Measurements from ENCODE around the gene H2AZ2.
"Not testable (repeated sequence)": the region's sequence is repeated elsewhere in the genome, so short reads cannot be mapped to it uniquely, and the experiment has no call there.

H2AZ2 gene

DNA sequence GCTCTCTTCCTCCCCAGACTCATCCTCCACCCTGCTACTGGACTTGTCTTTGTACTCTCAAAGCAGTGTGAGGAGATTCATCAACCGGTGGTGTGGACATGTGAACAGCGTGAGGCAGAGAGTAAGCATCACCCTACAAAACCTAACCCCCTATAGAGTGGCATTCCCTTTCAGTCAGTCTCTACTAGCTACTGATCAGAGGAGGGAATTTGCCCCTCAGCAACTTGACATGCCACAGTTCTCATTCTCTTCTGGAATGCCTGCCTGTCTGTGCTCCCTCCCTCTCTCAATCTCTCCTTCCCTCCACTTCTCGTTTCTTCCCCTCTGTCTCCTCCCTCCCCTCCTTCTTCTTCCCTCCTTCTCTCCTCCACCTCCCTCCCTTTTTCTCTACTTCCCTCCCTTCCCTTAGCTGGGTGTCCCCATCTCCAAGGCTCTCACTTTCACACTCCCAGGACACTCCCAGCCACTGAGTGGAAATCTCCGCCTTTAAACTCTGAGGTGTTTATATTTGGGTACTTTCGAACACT, 24.6 kb downstream of the H2AZ2 start:
- no peak for DNase-seq (ENCODE audit: low read depth in 1 of 2, low spot score in 1 of 2)

GRCh38 chr7:44819292-44819691, 28.6 kb downstream of the H2AZ2 start:
- DNase-seq (ENCODE audit: low read depth in 1 of 2, low spot score in 1 of 2): no peak

DNA sequence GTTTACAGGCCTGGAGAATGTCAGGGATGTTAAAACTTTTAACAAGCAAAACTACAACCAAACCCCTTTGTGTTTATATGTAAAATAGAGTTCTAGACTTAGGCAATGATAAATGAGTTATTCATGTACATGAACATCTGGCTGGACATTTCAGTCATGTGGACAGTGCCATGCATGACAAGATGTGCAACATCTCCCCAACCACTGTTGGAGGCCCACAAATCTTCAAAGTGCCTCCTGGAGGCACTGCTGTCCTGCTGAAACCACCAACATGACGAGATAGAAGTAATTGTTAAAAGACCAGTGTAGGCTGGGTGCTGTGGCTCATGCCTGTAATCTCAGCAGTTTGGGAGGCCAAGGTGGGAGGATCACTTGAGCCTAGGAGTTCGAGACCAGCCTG, 33.0 kb downstream of the H2AZ2 start:
- no peak for DNase-seq (ENCODE audit: low read depth in 1 of 2, low spot score in 1 of 2)

DNA sequence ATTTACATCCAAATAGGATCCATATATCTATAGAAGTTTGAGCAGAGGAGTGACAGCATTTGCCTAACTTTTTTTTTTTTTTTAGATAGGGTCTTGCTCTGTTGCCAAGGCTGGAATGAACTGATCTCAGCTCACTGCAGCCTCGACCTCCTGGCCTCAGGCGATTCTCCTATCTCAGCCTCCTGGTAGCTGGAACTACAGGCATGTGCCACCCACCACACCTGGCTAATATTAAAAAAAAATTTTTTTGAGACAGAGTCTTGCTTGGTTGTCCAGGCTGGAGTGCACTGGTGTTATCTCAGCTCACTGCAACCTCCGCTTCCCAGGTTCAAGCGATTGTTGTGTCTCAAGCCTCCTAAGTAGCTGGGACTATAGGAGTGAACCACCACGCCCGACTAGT, 36.3 kb downstream of the H2AZ2 start:
- DNase-seq (ENCODE audit: low read depth in 1 of 2, low spot score in 1 of 2): no peak

GRCh38 chr7:44811093-44811492, 36.8 kb downstream of the H2AZ2 start:
- DNase-seq (ENCODE audit: low read depth in 1 of 2, low spot score in 1 of 2): no peak

- DNase-seq (ENCODE audit: low read depth in 1 of 2, low spot score in 1 of 2): no peak
Observed at GRCh38 chr7:44808914-44809393, 38.9 kb downstream of the H2AZ2 start.

DNA sequence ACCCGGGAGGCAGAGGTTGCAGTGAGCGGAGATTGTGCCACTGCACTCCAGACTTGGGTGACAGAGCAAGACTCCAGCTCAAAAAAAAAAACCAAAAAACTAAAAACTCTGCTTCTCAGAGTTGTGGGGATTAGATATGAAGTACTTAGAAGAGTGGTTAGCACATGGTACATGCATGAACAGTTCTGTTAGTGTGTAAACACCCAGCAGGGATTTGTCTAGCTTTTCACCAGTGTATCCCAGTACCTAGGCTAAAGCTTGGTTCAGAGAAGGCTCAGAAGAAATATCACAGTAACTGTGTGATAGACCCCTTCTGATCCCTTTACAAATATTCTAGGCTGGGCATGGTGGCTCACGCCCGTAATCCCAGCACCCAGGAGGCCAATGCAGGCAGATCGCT, 41.9 kb downstream of the H2AZ2 start:
- no peak for DNase-seq (ENCODE audit: low read depth in 1 of 2, low spot score in 1 of 2)

- not testable (repeated sequence) for DNase-seq (ENCODE audit: low read depth in 1 of 2, low spot score in 1 of 2)
Observed at GRCh38 chr7:44803828-44804519, 43.9 kb downstream of the H2AZ2 start.

- no peak for DNase-seq (ENCODE audit: low read depth in 1 of 2, low spot score in 1 of 2)
Observed at GRCh38 chr7:44802418-44803025, 45.4 kb downstream of the H2AZ2 start.

- no peak for DNase-seq (ENCODE audit: low read depth in 1 of 2, low spot score in 1 of 2)
Observed at GRCh38 chr7:44801890-44802289, 46.0 kb downstream of the H2AZ2 start.

- DNase-seq (ENCODE audit: low read depth in 1 of 2, low spot score in 1 of 2): no peak
Observed at GRCh38 chr7:44799939-44800338, 47.9 kb downstream of the H2AZ2 start.

- DNase-seq (ENCODE audit: low read depth in 1 of 2, low spot score in 1 of 2): no peak
Observed at GRCh38 chr7:44798649-44799305, 49.1 kb downstream of the H2AZ2 start.

GRCh38 chr7:44797329-44798258, 50.3 kb downstream of the H2AZ2 start:
- DNase-seq (ENCODE audit: low read depth in 1 of 2, low spot score in 1 of 2): peak; percentile 63 to 75

DNA sequence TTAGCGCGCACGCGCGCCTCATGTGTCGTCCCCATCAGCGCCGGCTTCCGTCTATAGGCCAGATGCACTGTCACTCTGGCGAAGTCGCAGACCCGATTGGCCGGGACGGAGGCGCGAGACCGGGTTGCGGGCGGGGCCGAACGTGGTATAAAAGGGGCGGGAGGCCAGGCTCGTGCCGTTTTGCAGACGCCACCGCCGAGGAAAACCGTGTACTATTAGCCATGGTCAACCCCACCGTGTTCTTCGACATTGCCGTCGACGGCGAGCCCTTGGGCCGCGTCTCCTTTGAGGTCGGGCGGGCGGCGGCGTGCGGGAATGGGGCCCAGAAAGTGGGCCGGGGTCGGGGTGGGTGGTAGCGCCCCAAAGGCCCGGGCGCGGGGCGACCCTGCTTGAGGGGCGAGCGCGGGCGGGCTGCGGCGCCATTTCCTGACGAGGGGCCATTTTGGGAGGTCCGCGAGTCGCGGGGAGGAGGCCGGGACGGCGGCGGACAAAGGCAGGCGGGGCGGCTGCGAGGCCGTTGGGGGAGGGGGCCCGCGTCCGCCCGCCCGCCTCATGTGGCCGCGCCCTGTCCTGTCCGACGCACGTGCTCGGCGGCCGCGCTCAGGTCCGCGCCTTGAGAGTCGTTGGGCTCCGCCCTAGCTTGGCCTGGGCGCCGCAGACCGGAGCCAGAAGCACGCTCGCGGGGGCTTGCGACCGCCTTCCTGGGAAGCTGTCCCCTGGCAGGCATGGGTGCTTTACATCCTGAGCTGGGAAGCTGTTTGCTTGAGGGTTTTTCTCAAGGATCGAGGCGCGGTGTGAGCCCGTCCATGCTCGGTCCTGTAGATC, 51.2 kb downstream of the H2AZ2 start, which contains the start of gene PPIA:
TSS of gene PPIA (plus strand) at position 178 of the 825 bp plus-strand sequence. CDS start at position 222, 44 bp downstream.
- DNase-seq (ENCODE audit: low read depth in 1 of 2, low spot score in 1 of 2): peak; percentile 97 to 98

- no peak for DNase-seq (ENCODE audit: low read depth in 1 of 2, low spot score in 1 of 2)
Observed at GRCh38 chr7:44796034-44796503, 51.8 kb downstream of the H2AZ2 start.

DNA sequence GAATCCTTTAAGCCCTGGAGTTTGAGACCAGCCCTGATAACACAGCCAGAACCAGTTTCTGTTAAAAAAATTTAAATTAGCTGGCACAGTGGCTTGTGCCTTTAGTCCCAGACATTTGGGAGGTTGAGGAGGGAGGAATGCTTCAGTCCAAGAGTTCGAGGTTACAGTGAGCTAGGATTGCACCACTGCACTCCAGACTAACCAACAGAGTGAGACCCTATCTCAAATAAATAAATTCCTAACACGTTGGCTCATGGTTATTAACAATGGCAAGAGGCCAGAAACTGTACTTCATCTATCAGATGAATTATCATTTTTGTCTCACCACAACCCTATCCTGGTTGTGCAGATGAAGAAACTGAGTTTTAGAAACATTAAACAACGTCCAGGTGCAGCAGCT, 53.6 kb downstream of the H2AZ2 start:
- DNase-seq (ENCODE audit: low read depth in 1 of 2, low spot score in 1 of 2): no peak

GRCh38 chr7:44793919-44794318, 54.0 kb downstream of the H2AZ2 start:
- DNase-seq (ENCODE audit: low read depth in 1 of 2, low spot score in 1 of 2): no peak

DNA sequence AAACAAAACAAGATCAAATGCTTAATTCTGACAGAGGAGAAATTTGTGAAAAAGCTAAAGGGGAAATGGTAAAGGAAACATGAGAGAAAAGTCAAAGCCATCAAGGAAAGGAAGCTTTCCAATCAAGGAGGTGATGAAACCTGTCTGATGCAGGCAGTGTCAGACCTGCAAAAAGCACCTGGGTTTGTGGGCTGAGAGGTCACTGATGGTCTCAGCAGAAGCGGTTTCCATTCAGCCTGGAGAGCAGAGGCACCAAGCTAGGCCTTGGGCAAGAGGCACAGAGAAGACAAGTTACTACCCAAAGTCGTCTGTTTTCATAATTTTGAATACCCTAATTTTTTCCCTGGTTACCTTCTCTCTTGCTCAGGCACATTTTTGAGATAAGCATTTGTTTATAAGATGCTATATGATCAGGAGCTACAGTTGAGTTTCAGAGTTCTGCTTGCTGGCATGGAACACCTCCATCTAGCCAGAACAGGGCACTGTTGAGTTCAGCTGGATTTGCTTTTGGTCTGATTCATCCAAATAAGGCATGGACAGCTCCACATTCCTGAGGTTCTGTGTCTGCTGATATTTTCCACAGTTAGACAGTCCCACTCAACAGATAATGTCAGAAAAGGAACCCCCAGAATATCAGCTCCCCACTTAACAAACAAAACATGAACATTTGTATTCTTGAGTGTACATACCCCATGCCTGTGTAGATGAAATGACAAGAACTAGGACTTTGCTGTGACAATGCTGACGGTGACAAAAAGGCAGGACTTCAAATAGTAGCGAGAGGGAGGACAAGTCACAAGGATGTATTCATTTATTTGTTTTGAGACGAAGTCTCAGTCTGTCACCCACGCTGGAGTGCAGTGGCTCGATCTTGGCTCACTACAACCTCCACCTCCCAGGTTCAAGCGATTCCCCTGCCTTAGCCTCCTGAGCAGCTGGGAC, 56.3 kb downstream of the H2AZ2 start:
- no peak for DNase-seq (ENCODE audit: low read depth in 1 of 2, low spot score in 1 of 2)

DNA sequence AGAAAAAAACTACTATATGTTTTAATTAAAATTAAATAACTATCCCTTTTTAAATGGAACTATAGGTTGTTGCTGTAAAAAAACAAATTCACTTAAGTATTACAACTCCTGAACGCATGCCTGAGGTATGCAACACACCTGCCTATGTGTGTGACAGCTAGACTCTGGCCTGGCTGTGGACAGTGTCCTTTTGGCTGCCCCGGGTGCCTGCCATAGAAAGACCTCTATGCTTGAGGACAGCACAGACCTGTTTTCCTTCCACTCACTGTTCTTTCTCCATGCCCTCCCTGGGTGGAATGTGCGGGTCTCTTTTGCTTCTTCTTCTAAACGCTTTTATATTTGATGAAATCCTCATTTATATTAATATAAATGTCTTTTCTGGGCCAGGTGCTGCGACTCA, 57.9 kb downstream of the H2AZ2 start:
- DNase-seq (ENCODE audit: low read depth in 1 of 2, low spot score in 1 of 2): no peak
